Large intestine (tissue), 3 donors: ENCODE results near the gene TMEM129. TPM values are rescaled to one million over a fixed set of nuclear protein-coding genes. Genes with fewer than 3 reads are reported as not detected.

Experiments used
- DNase-seq, 2 donors: peaks; one replicate each; pipeline versions ENCODE4 v3.0.0 to v3.0.0-alpha.2; 2013
- H3K27ac ChIP-seq: one replicate; pipeline ENCODE4 v1.5.1; 2013; ENCODE audit warnings: low read length
- H3K27me3 ChIP-seq: 2 replicates; pipeline ENCODE4 v1.6.1; 2013; ENCODE audit warnings: low read length; ENCODE audit not compliant: control insufficient read depth, insufficient read depth
- H3K36me3 ChIP-seq: 2 replicates; pipeline ENCODE4 v1.6.1; 2013; ENCODE audit warnings: low read length; ENCODE audit not compliant: control insufficient read depth, insufficient read depth
- H3K4me1 ChIP-seq: one replicate; pipeline ENCODE4 v1.6.1; 2013; ENCODE audit warnings: low read length; ENCODE audit not compliant: control insufficient read depth, insufficient read depth
- H3K4me3 ChIP-seq: one replicate; pipeline ENCODE4 v1.5.1; 2013; ENCODE audit warnings: low read length
- H3K9me3 ChIP-seq: one replicate; pipeline ENCODE4 v1.6.1; 2013; ENCODE audit warnings: mild to moderate bottlenecking, low read depth, low read length, moderate library complexity; ENCODE audit not compliant: control insufficient read depth
- WGBS: methylation state at CpG from one replicate; pipeline ENCODE4 v1.1.5; 2013; ENCODE audit warnings: low lambda C conversion rate; ENCODE audit not compliant: insufficient coverage; 5-methylcytosine and 5-hydroxymethylcytosine counted together
- polyA plus RNA-seq: library from polyadenylated mRNA; unstranded; fragments of 120-200 nt; gene quantifications from one replicate; pipeline ENCODE4 v1.2.1, GENCODE V29; 2013

TMEM129 gene
- polyA plus RNA-seq, 1 donor = 29.5 TPM

DNA sequence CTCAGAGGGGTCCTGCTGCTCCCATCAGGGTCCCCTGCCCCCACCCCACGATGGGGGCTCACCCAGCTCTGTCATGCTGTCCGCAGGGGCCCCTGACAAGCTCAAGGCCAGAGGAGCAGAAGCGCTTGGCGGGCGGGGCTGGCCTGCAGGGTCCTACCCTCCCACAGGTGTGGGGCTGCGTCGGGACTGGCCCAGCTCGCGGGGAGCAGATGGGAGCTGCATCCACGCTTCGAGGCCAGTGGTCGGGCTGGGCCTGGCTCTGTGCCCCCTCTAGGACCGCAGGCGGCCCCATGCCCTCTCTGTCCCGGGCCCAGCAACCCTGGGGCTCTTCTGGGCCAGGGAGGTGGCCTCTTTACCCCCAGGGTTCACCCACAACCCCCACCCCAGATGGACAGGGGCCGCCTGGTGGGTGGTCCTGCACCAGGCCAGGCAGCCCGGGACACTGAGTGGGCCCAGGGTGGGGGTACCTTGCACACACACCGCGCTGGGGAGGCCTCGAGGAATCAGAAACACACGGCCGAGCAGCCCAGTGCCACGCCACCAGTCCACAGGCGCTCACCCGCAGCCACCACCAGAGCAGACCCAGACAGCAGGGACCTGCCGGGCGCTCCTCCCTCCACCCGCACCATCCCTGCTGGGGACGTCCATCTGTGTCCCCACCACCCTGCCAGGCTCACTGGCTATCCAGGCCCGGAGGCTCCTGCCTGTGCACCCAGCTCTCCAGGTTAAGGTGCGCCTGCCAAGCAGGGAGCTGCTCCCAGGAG, 30.2 kb upstream of the TMEM129 start:
- WGBS = no CpG with 5 or more reads among the region's 31 CpGs
- DNase-seq = no peak
- Histone ChIP-seq H3K4me1 (peaks cover 42% of the 10 kb centered on the region), H3K27me3 (no peaks in the 10 kb centered on the region), H3K36me3 (no peaks in the 10 kb centered on the region), H3K27ac (no peak overlapping the region), H3K9me3 (peaks cover 6% of the 10 kb centered on the region), H3K4me3 (no peak overlapping the region)

- peaks cover 6% of the 10 kb centered on the region for H3K9me3 ChIP-seq
- no peak overlapping the region for H3K27ac ChIP-seq
- H3K4me3 ChIP-seq = no peak overlapping the region
- H3K4me1 ChIP-seq = peaks cover 42% of the 10 kb centered on the region
- no CpG with 5 or more reads among the region's 18 CpGs for WGBS
- no peaks in the 10 kb centered on the region for H3K27me3 ChIP-seq
- DNase-seq = no peak
- H3K36me3 ChIP-seq = no peaks in the 10 kb centered on the region
These were observed 29.4 kb upstream of the TMEM129 start for GRCh38 chr4:1750381-1751154.

- Histone ChIP-seq H3K36me3 (peaks cover 4% of the 10 kb centered on the region), H3K27me3 (no peaks in the 10 kb centered on the region), H3K4me3 (no peak overlapping the region), H3K4me1 (peaks cover 42% of the 10 kb centered on the region), H3K9me3 (peaks cover 6% of the 10 kb centered on the region), H3K27ac (no peak overlapping the region)
- no peak for DNase-seq
- WGBS = no CpG with 5 or more reads among the region's 14 CpGs
These were observed 28.7 kb upstream of the TMEM129 start for GRCh38 chr4:1749826-1750225.

DNA sequence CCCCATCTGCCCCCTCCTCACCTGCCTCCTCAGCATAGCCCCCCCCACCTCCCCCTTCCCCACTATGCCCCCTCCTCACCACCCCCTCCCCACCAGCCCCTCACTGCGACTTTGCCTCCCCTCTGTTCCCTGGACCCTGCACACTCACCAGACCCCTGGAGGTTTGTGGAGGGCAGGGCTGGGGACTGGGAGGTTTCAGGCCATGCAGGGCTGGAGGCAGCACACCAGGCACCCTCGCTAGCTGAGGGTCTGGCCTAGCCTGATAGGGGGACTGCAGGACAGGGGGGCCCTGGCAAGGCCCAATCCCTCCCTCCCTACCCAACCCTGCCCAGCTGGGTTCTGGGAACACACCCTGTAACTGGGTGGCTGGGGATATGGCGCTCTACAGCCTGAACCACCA, 28.2 kb upstream of the TMEM129 start:
- peaks cover 38% of the 10 kb centered on the region for H3K4me1 ChIP-seq
- no peak for DNase-seq
- H3K9me3 ChIP-seq = peaks cover 6% of the 10 kb centered on the region
- H3K4me3 ChIP-seq = no peak overlapping the region
- no peak overlapping the region for H3K27ac ChIP-seq
- no CpG with 5 or more reads among the region's 3 CpGs for WGBS
- no peaks in the 10 kb centered on the region for H3K27me3 ChIP-seq
- H3K36me3 ChIP-seq = peaks cover 4% of the 10 kb centered on the region

GRCh38 chr4:1748465-1748995, 27.4 kb upstream of the TMEM129 start:
- Histone ChIP-seq H3K36me3 (peaks cover 7% of the 10 kb centered on the region), H3K4me1 (peaks cover 30% of the 10 kb centered on the region), H3K27ac (no peak overlapping the region), H3K27me3 (no peaks in the 10 kb centered on the region), H3K9me3 (peaks cover 6% of the 10 kb centered on the region), H3K4me3 (peak overlapping the region; percentile 16)
- no CpG with 5 or more reads among the region's 29 CpGs for WGBS
- peak; percentile 70 to 74 for DNase-seq

- peaks cover 7% of the 10 kb centered on the region for H3K36me3 ChIP-seq
- no peak overlapping the region for H3K4me3 ChIP-seq
- no CpG with 5 or more reads among the region's 16 CpGs for WGBS
- H3K4me1 ChIP-seq = peaks cover 20% of the 10 kb centered on the region
- no peak for DNase-seq
- H3K27me3 ChIP-seq = no peaks in the 10 kb centered on the region
- H3K9me3 ChIP-seq = peaks cover 6% of the 10 kb centered on the region
- H3K27ac ChIP-seq = no peak overlapping the region
These were observed 26.5 kb upstream of the TMEM129 start for GRCh38 chr4:1747603-1747967.

GRCh38 chr4:1746919-1747602, 25.9 kb upstream of the TMEM129 start:
- Histone ChIP-seq H3K9me3 (peaks cover 6% of the 10 kb centered on the region), H3K4me3 (no peak overlapping the region), H3K27me3 (no peaks in the 10 kb centered on the region), H3K4me1 (peaks cover 15% of the 10 kb centered on the region), H3K27ac (no peak overlapping the region), H3K36me3 (peaks cover 11% of the 10 kb centered on the region)
- WGBS = no CpG with 5 or more reads among the region's 33 CpGs
- DNase-seq = no peak

- Histone ChIP-seq H3K27ac (no peak overlapping the region), H3K27me3 (no peaks in the 10 kb centered on the region), H3K4me1 (peaks cover 7% of the 10 kb centered on the region), H3K4me3 (no peak overlapping the region), H3K36me3 (peaks cover 18% of the 10 kb centered on the region), H3K9me3 (peaks cover 6% of the 10 kb centered on the region)
- WGBS = no CpG with 5 or more reads among the region's 17 CpGs
- DNase-seq = peak; percentile 47 to 63
These were observed 25.2 kb upstream of the TMEM129 start for GRCh38 chr4:1746265-1746691.

DNA sequence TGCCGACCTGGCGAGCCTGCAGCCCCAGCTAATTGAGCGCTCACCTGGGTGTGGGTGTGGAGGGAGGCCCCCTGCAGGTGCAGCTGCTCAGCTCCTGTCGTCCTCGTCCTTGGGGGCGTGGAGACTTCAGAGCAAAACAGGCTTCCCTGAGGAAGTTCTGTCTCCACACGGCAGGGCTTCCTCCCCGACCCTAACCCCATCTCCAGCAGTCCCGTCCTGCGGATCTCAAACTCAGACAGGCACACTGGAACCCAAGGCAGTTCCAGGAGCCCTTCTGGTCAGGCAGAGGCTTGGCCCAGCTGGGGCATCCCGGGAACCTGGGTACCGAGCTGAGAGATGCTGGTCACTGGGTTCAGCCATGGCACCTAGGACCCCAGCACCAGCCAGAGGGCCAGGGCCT, 24.6 kb upstream of the TMEM129 start:
- Histone ChIP-seq H3K36me3 (peaks cover 23% of the 10 kb centered on the region), H3K9me3 (peaks cover 6% of the 10 kb centered on the region), H3K4me3 (no peak overlapping the region), H3K27me3 (no peaks in the 10 kb centered on the region), H3K4me1 (peaks cover 4% of the 10 kb centered on the region), H3K27ac (no peak overlapping the region)
- no CpG with 5 or more reads among the region's 12 CpGs for WGBS
- no peak for DNase-seq

DNA sequence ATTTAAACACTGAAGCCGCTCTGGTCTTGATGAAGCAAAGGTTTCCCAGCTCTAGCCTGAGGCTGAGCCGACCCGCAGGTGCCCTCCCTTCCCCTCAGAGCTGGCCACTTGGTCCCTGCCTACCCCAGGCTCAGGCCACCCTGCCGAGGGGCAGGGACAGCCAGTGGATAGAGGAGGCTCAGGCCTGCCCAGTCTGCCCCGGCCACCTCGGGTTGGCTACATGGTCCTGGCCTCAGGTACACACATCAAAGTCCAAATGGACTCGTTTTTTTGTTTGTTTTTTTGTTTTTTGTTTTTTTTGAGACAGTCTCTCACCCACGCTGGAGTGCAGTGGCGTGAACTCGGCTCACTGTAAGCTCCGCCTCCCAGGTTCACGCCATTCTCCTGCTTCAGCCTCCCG, 24.0 kb upstream of the TMEM129 start:
- Histone ChIP-seq H3K4me1 (peaks cover 4% of the 10 kb centered on the region), H3K27me3 (no peaks in the 10 kb centered on the region), H3K9me3 (peaks cover 8% of the 10 kb centered on the region), H3K27ac (no peak overlapping the region), H3K36me3 (peaks cover 28% of the 10 kb centered on the region), H3K4me3 (no peak overlapping the region)
- DNase-seq = no peak
- WGBS = 50% methylated on average over 2 of the region's 13 CpGs
